Bronchus fibroblast of lung (primary cell): ENCODE data around the gene PRSS21. TPM values are rescaled to one million over a fixed set of nuclear protein-coding genes. Genes with fewer than 3 reads are reported as not detected.

Source experiments
- total RNA-seq: library from RNA; depleted of rRNA; stranded (reverse); fragments of >200 nt; gene quantifications from 2 replicates; pipeline ENCODE4 v1.2.3, GENCODE V29; 2015

The PRSS21 gene
- not detected in 2 replicates for total RNA-seq

GRCh38 chr16:2816751-2817339 is at the start of gene PRSS21:
PRSS21 (plus strand) TSS chr16:2817237; CDS start chr16:2817269, 32 bp downstream.

GRCh38 chr16:2777231-2777902 is 39.7 kb upstream of the PRSS21 start, which contains the start of gene ELOB:
ELOB (minus strand) TSS chr16:2777280; CDS start chr16:2777239, 41 bp downstream.

GRCh38 chr16:2787406-2787805 is 29.6 kb upstream of the PRSS21 start, which contains the start of gene PRSS33:
PRSS33 (minus strand) TSS chr16:2787560; CDS start chr16:2786547, 1,013 bp downstream.

DNA sequence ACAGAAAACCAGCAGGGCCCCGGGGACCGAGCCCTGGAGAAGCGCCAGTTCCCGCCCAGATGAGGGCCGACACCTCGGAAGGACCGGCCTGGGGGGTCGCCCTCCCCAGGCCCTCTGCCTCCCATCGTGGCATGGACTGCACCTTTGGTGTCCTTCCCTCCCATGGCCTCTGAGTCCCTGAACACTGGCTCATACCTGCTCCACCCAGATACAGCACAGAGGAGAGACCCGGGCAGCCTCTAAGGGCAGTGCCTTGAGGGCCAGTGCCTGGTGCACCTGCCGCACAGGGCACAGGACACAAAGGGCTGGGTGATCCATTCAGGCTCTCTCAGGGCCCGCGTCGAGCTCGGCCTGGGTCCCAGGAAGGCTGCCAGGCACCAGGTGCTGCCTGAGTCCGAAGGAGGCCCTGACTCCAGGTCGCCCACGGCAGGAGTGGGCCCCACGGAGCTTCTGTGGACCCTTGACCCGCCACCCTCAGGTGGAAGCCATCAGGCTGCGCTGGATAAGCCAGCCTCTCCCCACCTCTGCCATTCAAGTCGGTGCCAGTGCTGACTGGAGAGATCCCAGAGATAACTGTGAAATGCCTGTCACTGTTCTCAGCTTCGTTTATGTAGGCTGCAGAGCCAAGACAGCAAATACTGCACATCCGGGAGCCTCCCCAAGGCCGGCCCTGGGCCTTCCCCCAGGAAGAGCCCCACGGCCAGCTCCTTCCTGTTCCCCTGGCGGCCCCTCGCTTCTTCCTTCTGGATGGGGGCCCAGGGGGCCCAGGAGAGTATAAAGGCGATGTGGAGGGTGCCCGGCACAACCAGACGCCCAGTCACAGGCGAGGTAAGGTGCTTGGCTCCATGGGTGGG is 12.7 kb downstream of the PRSS21 start, which contains the start of gene ZG16B:
TSS of gene ZG16B (plus strand) at position 803 of the 854 bp plus-strand sequence. CDS start 139 bp downstream, outside the sequence.

GRCh38 chr16:2857451-2858244 is 40.6 kb downstream of the PRSS21 start, which contains the start of gene PRSS22:
PRSS22 (minus strand) TSS chr16:2858170; CDS start chr16:2858104, 66 bp downstream.

Other genes with a start within 250 kb of the PRSS21 start
- 27.6 and 34.2 TPM in 2 replicates for gene KCTD5, start 134.7 kb upstream of the PRSS21 start, total RNA-seq
- gene PRSS27, start 97.0 kb upstream of the PRSS21 start, total RNA-seq, result 0.50 and 0.74 TPM in 2 replicates
- 43.3 and 52.5 TPM in 2 replicates for gene SRRM2, start 64.6 kb upstream of the PRSS21 start, total RNA-seq
- 333 and 369 TPM in 2 replicates for gene ELOB, start 40.0 kb upstream of the PRSS21 start, total RNA-seq
- not detected in 2 replicates for gene PRSS33, start 29.7 kb upstream of the PRSS21 start, total RNA-seq
- not detected in 2 replicates for gene PRSS41, start 18.8 kb upstream of the PRSS21 start, total RNA-seq
- gene ZG16B, start 13.1 kb downstream of the PRSS21 start, total RNA-seq, result 0.45 and 1.0 TPM in 2 replicates
- gene PRSS22, start 40.9 kb downstream of the PRSS21 start, total RNA-seq, result not detected in 2 replicates
- 72.8 and 91.0 TPM in 2 replicates for gene FLYWCH2, start 66.0 kb downstream of the PRSS21 start, total RNA-seq
- gene FLYWCH1, start 94.7 kb downstream of the PRSS21 start, total RNA-seq, result 34.6 and 35.1 TPM in 2 replicates
- 0.15 TPM in 1 of 2 replicates, not detected in the other for gene KREMEN2, start 147.0 kb downstream of the PRSS21 start, total RNA-seq
- 19.6 and 24.9 TPM in 2 replicates for gene PAQR4, start 152.1 kb downstream of the PRSS21 start, total RNA-seq
- gene PKMYT1, start 163.2 kb downstream of the PRSS21 start, total RNA-seq, result 47.6 and 51.1 TPM in 2 replicates
- gene CLDN9, start 195.7 kb downstream of the PRSS21 start, total RNA-seq, result not detected in 2 replicates
- 0.15 and 0.17 TPM in 2 replicates for gene CLDN6, start 200.9 kb downstream of the PRSS21 start, total RNA-seq
- 376 and 378 TPM in 2 replicates for gene TNFRSF12A, start 203.1 kb downstream of the PRSS21 start, total RNA-seq
- gene HCFC1R1, start 206.7 kb downstream of the PRSS21 start, total RNA-seq, result 59.5 and 72.5 TPM in 2 replicates
- 39.4 and 46.1 TPM in 2 replicates for gene THOC6, start 206.8 kb downstream of the PRSS21 start, total RNA-seq
- gene BICDL2, start 219.7 kb downstream of the PRSS21 start, total RNA-seq, result not detected in 2 replicates
- under 0.01 TPM in 2 replicates for gene MMP25, start 229.3 kb downstream of the PRSS21 start, total RNA-seq
- 24.1 and 25.2 TPM in 2 replicates for gene IL32, start 248.4 kb downstream of the PRSS21 start, total RNA-seq